ENCODE results near the gene ARRB2.

DNA sequence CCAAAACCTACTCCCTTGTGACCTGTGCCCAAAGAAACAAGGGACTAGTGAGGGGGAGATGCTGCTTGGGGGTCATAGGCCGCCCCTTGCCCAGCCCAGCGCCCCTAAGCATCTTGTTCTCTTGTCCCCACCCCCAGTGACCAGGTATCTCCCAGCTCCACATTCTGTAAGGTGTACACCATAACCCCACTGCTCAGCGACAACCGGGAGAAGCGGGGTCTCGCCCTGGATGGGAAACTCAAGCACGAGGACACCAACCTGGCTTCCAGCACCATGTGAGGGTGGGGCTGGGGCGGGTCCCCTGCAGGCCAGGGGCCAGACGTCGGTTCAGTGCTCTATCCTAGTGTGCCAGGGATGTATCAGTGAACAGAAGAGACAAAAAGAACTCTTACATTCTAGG lies 8.7 kb downstream of the ARRB2 start:
- TF ChIP-seq POLR2AphosphoS5 (IDR thresholded peaks at IDR 0.05; ENCODE audit: low read depth) (no peak), EZH2 (IDR thresholded peaks at IDR 0.05; ENCODE audit: low read depth, unreplicated experiment) (no peak), EZH2phosphoT487 (IDR thresholded peaks at IDR 0.05; ENCODE audit: unreplicated experiment) (no peak)
- TF ChIP-seq, protein P1, sequence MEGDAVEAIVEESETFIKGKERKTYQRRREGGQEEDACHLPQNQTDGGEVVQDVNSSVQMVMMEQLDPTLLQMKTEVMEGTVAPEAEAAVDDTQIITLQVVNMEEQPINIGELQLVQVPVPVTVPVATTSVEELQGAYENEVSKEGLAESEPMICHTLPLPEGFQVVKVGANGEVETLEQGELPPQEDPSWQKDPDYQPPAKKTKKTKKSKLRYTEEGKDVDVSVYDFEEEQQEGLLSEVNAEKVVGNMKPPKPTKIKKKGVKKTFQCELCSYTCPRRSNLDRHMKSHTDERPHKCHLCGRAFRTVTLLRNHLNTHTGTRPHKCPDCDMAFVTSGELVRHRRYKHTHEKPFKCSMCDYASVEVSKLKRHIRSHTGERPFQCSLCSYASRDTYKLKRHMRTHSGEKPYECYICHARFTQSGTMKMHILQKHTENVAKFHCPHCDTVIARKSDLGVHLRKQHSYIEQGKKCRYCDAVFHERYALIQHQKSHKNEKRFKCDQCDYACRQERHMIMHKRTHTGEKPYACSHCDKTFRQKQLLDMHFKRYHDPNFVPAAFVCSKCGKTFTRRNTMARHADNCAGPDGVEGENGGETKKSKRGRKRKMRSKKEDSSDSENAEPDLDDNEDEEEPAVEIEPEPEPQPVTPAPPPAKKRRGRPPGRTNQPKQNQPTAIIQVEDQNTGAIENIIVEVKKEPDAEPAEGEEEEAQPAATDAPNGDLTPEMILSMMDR (conservative IDR thresholded peaks at IDR 0.05; ENCODE audit: low read depth in 2 of 2): no peak
- TF ChIP-seq, protein P2, sequence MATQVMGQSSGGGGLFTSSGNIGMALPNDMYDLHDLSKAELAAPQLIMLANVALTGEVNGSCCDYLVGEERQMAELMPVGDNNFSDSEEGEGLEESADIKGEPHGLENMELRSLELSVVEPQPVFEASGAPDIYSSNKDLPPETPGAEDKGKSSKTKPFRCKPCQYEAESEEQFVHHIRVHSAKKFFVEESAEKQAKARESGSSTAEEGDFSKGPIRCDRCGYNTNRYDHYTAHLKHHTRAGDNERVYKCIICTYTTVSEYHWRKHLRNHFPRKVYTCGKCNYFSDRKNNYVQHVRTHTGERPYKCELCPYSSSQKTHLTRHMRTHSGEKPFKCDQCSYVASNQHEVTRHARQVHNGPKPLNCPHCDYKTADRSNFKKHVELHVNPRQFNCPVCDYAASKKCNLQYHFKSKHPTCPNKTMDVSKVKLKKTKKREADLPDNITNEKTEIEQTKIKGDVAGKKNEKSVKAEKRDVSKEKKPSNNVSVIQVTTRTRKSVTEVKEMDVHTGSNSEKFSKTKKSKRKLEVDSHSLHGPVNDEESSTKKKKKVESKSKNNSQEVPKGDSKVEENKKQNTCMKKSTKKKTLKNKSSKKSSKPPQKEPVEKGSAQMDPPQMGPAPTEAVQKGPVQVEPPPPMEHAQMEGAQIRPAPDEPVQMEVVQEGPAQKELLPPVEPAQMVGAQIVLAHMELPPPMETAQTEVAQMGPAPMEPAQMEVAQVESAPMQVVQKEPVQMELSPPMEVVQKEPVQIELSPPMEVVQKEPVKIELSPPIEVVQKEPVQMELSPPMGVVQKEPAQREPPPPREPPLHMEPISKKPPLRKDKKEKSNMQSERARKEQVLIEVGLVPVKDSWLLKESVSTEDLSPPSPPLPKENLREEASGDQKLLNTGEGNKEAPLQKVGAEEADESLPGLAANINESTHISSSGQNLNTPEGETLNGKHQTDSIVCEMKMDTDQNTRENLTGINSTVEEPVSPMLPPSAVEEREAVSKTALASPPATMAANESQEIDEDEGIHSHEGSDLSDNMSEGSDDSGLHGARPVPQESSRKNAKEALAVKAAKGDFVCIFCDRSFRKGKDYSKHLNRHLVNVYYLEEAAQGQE (IDR thresholded peaks at IDR 0.05; ENCODE audit: unreplicated experiment): no peak
- TF ChIP-seq, protein P3, sequence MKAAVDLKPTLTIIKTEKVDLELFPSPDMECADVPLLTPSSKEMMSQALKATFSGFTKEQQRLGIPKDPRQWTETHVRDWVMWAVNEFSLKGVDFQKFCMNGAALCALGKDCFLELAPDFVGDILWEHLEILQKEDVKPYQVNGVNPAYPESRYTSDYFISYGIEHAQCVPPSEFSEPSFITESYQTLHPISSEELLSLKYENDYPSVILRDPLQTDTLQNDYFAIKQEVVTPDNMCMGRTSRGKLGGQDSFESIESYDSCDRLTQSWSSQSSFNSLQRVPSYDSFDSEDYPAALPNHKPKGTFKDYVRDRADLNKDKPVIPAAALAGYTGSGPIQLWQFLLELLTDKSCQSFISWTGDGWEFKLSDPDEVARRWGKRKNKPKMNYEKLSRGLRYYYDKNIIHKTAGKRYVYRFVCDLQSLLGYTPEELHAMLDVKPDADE (IDR thresholded peaks at IDR 0.05): no peak
